ENCODE measurements around the gene NUDT5.

Gene NUDT5

GRCh38 chr10:12218991-12219390 is 23.3 kb upstream of the NUDT5 start:
- CTCF ChIA-PET, result interaction anchor here (1.0 to 1.4 kb wide), 2 partner anchors 20 to 492 kb away, joined by 3 read pairs; no protein-coding TSS in a partner anchor
- TF ChIP-seq CTCF (IDR thresholded peaks at IDR 0.05; ENCODE audit: control extremely low read depth, extremely low read depth, low read depth, missing control alignments), result no peak
- POLR2A ChIA-PET, result no interaction called here
- DNase-seq (ENCODE audit: extremely low spot score), result no peak

DNA sequence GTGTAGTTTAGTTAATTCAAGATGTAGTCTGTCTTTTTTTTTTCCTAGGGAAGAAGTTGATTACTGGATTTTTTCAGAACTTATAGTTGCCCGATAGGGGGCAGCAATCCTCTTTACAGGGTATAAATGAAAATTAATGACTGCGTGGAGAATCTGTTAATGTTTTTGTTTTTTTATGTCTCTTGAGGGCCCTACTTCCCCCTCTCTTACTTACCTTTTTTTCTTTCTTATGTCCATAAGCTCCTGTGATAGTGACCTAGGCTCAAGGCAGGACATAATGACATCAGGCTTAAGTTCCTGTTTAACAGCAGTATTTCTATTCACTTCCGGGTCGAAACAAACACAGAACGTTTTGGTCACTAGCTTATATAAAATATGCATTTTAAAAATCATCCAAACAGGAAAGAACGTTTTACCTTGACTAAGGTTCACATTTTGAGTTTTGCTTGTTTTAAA is 19.1 kb upstream of the NUDT5 start:
- peak; percentile 50 for TF ChIP-seq CTCF (IDR thresholded peaks at IDR 0.05; ENCODE audit: control extremely low read depth, extremely low read depth, low read depth, missing control alignments)
- CTCF ChIA-PET, result interaction anchor here (0.7 to 4.4 kb wide), 34 partner anchors 9 to 885 kb away, joined by 3 to 39 read pairs (median 5); partner anchors contain the start of genes CAMK1D, NUDT5 and OPTN
- POLR2A ChIA-PET, result no interaction called here
- peak; percentile 29 for DNase-seq (ENCODE audit: extremely low spot score)

GRCh38 chr10:12214093-12214492 is 18.4 kb upstream of the NUDT5 start:
- CTCF ChIA-PET, result interaction anchor here (0.7 to 4.4 kb wide), 28 partner anchors 8 to 886 kb away, joined by 3 to 39 read pairs (median 5); partner anchors contain the start of genes CAMK1D, CDC123, NUDT5 and OPTN

DNA sequence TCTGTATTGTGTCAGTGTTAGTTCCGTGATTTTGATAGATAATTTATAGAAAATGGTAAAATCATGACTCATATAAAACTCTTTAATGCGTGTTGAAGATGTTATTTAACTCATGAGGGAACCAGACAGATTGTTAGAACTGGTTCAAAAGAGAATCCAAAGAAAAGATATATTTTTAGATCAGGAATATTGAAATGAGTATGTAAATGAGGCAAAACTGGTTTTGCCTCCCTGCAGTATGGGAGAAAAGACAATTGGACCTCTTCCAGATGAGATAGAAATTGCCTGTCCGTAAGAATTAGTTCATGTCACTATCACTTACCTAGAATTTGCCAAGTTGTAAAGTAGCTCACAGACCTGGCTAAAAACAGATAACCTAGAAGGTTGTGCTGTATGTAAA is 17.9 kb upstream of the NUDT5 start:
- no peak for TF ChIP-seq CTCF (IDR thresholded peaks at IDR 0.05; ENCODE audit: control extremely low read depth, extremely low read depth, low read depth, missing control alignments)
- CTCF ChIA-PET, result interaction anchor here (0.7 to 4.4 kb wide), 19 partner anchors 8 to 886 kb away, joined by 3 to 39 read pairs (median 6); partner anchors contain the start of genes CDC123, NUDT5 and OPTN
- POLR2A ChIA-PET, result no interaction called here
- DNase-seq (ENCODE audit: extremely low spot score), result no peak

More at GRCh38 chr10:12214093-12214492, 18.4 kb upstream of the NUDT5 start:
- POLR2A ChIA-PET, result no interaction called here
- no peak for DNase-seq (ENCODE audit: extremely low spot score)
- TF ChIP-seq CTCF (IDR thresholded peaks at IDR 0.05; ENCODE audit: control extremely low read depth, extremely low read depth, low read depth, missing control alignments), result no peak

GRCh38 chr10:12212454-12212853 is 16.8 kb upstream of the NUDT5 start:
- ChIA-PET CTCF (interaction anchor here (0.7 to 4.4 kb wide), 5 partner anchors 9 to 690 kb away, joined by 3 to 22 read pairs (median 6); partner anchors contain the start of genes CDC123 and NUDT5), POLR2A (no interaction called here)

DNA sequence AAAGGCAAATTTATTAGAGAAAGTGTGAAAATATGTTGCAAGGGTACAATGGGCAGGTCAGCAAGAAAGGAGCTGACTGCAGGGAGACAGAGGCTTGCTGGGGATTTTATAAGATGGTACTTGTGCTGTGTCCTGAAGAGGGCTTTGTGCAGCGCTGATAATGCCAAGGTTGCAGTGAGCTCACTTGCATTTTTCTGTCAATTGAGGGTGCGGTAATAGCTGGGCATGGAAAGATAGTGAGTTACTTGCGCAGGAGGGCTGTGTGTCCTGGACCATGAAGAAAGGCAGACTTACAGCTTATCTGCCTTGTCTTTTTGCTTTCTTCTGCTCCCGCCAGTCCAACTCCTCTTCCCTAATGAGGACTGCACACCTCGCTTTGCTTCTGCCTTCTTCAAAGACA is 12.8 kb upstream of the NUDT5 start:
- DNase-seq (ENCODE audit: extremely low spot score), result no peak
- ChIA-PET CTCF (interaction anchor here (0.9 to 1.3 kb wide), 3 partner anchors 8 to 503 kb away, joined by 3 to 5 read pairs (median 3); no protein-coding TSS in a partner anchor), POLR2A (no interaction called here)
- TF ChIP-seq CTCF (IDR thresholded peaks at IDR 0.05; ENCODE audit: control extremely low read depth, extremely low read depth, low read depth, missing control alignments), result no peak

More at GRCh38 chr10:12212454-12212853, 16.8 kb upstream of the NUDT5 start:
- TF ChIP-seq CTCF (IDR thresholded peaks at IDR 0.05; ENCODE audit: control extremely low read depth, extremely low read depth, low read depth, missing control alignments), result no peak
- DNase-seq (ENCODE audit: extremely low spot score), result no peak

Measured in GM10248 (cell line).